Measurements from ENCODE around the gene B4GAT1. TPM values are rescaled to one million over a fixed set of nuclear protein-coding genes. Genes with fewer than 3 reads are reported as not detected.

B4GAT1 gene
- total and polyA plus RNA-seq, 9 of the 15 experiments (the other 6 are each of a cell fraction or from before 2014, with no cell fraction given) = 0.86 to 9.5 (median 3.8) TPM

GRCh38 chr11:66336234-66337102 is 11.0 kb downstream of the B4GAT1 start, which contains the start of gene RIN1 (continued):
- TF ChIP-seq ZBTB11 (CRISPR knock-in tag; IDR thresholded peaks at IDR 0.05) (no peak), HMG20A (CRISPR knock-in tag; conservative IDR thresholded peaks at IDR 0.05) (no peak), KAT7 (CRISPR knock-in tag; IDR thresholded peaks at IDR 0.05; ENCODE audit: borderline replicate concordance) (no peak), USF1 (CRISPR knock-in tag; IDR thresholded peaks at IDR 0.05) (peak; percentile 87), NFIX (CRISPR knock-in tag; IDR thresholded peaks at IDR 0.05; ENCODE audit: low read depth) (no peak), ZBTB40 (IDR thresholded peaks at IDR 0.05) (no peak), ZBTB40 (CRISPR knock-in tag; IDR thresholded peaks at IDR 0.05) (no peak), KDM2B (CRISPR knock-in tag; IDR thresholded peaks at IDR 0.05) (no peak), HDAC8 (tag; IDR thresholded peaks at IDR 0.05) (no peak), ZBTB5 (IDR thresholded peaks at IDR 0.05) (no peak)
